GM19467 (cell line): Measurements from ENCODE around the gene SLC6A18.
"Not testable (repeated sequence)": the region's sequence is repeated elsewhere in the genome, so short reads cannot be mapped to it uniquely, and the experiment has no call there.

Experiments used
- ATAC-seq: cut with Tn5 transposase; IDR thresholded peaks from one replicate; pipeline ENCODE4 v1.9.1; 2021; ENCODE audit warnings: mild to moderate bottlenecking, moderate library complexity; ENCODE audit not compliant: unreplicated experiment

The SLC6A18 gene

GRCh38 chr5:1270933-1271914, 46.0 kb downstream of the SLC6A18 start:
- no peak for ATAC-seq

DNA sequence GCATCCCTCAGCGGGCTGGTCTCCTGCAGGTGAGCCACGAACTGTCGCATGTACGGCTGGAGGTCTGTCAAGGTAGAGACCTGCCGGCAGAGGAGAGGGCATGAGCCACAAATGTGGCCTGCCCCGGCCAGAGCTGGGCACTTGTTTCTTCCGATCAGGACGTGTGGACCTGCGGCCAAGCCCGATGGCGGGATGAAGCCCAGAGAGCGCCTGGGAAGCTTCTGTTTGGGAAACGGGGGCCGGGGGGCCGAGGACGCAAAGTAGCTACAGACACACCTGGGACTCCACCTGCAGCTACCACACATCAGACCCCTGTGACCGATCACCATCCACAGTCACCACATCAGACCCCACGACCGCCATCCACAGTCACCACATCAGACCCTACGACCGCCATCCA, 47.0 kb downstream of the SLC6A18 start:
- no peak for ATAC-seq

DNA sequence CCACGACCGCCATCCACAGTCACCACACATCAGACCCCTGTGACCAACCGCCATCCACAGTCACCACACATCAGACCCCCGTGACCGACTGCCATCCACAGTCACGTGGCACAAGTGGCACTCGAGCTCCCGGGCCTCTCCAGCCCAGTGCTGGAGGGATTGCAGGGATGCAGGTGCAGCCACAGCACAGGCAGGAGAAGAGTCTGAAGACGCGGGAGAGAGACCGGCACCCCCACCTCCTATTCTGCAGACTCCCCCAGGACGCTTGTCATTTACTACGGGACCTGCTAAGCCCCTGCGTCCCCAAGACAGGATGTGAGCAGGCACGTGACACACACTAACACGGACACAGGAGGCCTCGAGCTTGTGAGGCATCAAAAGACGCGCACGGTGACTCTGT, 48.6 kb downstream of the SLC6A18 start:
- ATAC-seq, result no peak

DNA sequence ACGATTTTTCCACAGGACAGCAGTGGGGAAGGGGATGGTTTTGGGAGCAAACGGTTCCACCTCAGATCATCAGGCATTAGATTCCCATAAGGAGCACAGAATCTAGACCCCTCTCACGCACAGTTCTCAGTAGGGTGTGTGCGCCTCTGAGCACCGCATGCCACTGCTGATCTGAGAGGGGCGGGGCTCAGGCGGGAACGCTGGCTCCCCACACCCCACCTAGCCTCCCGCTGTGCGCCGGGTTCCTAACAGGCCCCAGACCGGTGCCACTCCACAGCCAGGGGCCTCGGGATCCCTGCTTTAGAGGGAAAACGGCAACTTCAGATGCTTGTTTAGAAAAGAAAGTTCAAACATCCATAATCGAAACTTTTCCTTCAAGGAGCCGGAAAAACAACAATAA, 49.3 kb downstream of the SLC6A18 start:
- no peak for ATAC-seq

GRCh38 chr5:1275397-1276391, 50.5 kb downstream of the SLC6A18 start:
- not testable (repeated sequence) for ATAC-seq

DNA sequence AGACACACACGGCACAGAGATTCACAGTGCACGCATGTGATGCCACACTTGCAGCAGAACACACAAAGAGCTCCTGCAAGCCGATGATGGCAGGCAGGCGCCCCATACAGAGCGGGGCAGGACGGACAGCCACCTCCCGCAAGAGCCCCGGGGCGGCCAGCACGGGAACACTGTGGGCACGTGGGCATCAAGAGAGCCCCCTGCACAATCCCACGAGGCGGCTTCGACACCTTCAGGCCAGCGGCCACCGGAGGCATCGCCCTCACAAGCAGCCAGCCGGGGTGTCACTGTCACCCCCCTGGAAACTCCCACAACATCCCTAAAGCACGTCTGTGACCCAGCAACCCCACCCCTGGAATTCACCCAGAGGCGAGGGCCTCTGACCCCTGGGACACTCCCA, 51.7 kb downstream of the SLC6A18 start:
- no peak for ATAC-seq

DNA sequence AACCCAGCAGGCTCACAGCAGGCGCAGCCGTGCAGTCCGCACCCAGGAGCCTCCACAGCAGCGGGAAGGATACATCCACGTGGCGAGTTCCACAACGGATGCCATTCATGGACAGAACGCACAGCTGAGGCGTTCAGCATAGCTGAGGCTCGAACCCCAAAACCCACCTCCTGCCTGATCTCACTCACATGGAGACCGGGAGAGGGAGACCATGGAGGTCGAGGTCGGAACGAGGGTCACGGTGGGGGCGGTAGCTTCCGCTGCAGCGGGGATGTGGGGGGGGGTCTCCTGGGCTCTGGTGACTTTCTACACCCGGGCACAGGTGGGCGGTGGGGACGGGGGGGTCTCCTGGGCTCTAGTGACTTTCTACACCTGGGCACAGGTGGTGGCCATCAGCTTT, 52.1 kb downstream of the SLC6A18 start:
- ATAC-seq, result no peak

DNA sequence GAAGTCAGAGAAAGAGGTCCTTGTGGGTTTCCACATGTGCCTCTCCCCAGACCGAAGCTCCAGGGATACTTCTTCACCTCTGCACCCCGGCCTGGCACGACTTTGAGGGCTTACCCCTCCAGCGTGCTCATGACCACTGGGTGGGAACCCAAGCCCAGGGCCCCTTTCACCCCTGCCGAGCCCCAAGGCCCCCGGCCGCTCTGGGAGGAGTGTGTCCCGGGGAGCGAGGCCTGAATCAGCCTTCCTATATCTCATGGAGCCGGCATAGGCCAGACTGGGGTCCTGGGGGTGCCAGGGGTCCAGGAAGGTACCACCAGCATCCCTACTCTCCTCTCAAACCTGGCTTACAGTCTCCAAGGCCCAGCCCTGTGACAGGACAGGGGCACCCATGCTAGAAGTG, 52.6 kb downstream of the SLC6A18 start:
- ATAC-seq, result no peak

DNA sequence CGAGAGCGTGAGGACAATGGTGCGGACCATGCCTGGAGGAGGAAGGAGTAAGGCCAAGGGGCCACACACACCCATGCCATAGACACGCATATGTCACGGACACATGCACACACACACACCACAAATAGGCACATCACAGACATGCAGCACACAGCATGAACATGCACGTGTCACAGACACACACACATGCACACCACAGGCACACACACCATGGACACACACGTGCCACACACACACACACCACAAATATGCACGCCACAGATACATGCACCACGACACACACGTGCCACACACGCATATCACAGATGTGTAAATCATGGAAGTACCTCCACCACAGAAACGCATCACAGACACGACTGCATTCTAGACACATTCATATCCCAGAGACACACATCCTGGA, 53.0 kb downstream of the SLC6A18 start:
- ATAC-seq, result no peak

DNA sequence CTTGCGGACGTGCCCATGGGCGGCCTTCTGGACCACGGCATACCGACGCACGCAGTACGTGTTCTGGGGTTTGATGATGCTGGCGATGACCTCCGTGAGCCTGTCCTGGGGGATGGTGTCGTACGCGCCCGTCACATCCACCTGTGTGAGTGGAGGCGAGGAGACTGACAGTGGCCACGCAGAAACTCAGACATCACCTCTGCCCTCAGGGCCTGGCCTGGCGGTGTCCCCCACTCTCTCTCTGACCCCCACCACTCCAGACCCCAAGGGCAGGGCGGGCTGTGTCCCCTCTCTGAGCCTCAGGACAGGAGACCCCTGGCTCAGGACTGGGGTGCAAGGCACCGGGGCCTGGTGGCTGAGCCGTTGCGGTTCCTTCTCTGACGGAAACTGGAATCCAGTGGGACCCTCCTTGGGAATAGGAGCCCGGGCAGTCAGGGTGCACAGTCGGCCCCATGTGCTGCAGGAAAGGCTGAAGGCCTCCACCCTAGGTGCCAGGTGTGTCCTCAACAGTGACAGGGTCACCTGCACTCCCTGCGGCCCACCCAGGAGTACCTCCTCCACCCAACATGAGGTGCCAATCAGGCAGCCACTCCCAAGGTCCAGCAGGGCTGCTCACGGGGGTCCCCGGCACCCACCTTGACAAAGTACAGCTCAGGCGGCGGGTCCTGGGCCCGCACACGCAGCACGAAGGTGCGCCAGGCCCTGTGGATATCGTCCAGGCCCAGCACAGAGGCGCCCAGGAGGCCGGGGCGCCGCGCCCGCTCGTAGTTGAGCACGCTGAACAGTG, 53.7 kb downstream of the SLC6A18 start:
- no peak for ATAC-seq

DNA sequence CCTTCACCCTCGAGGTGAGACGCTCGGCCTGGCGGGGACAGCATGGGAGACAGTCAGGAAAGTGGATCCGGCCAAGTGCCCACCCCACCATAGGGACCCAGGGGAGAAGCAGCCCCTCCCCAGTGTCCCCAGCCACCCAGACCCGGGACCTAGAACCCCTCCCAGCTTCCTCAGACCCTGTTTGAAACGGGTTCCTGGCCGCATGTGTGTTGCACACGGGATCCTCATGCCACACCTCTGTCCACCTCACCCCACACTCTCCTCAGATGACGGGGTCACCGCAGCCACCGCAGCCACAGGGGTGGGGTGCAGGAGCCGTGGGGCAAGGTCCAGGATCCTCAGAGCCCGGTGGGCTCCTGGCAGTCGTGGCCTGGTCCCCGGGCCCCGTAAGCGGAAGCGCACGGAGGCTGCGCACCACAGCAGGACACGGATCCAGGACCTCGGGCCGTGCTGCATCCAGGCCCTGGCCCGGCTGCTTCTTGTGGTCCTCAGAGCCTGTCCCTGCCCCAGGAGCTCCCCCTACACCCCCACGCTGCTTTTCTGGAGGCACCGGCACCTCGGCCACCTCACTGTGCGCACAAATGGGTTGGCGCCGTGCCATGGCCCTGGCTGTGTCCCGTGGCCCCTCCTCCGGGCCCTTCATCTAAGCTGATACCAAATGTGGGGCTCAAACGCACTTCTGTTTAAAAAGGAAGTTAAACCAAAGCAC, 54.4 kb downstream of the SLC6A18 start:
- no peak for ATAC-seq

- ATAC-seq, result no peak
Observed at GRCh38 chr5:1280177-1281037, 55.2 kb downstream of the SLC6A18 start.

GRCh38 chr5:1281038-1281882, 56.1 kb downstream of the SLC6A18 start:
- no peak for ATAC-seq

- no peak for ATAC-seq
Observed at GRCh38 chr5:1282131-1282992, 57.2 kb downstream of the SLC6A18 start.

DNA sequence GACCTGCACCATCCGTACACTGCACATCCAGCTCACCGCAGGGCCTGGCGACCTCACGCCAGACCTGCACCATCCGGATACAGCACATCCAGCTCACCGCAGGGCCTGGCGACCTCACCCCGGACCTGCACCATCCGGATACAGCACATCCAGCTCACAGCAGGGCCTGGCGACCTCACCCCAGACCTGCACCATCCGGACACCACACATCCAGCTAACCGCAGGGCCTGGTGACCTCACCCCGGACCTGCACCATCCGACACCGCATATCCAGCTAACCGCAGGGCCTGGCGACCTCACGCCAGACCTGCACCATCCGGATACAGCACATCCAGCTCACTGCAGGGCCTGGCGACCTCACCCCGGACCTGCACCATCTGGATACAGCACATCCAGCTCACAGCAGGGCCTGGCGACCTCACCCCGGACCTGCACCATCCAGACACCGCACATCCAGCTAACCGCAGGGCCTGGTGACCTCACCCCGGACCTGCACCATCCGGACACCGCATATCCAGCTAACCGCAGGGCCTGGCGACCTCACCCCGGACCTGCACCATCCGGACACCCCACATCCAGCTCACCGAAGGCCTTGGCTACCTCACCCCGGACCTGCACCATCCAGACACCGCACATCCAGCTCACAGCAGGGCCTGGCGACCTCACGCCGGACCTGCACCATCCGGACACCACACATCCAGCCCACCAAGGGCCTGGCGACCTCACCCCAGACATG, 58.0 kb downstream of the SLC6A18 start:
- not testable (repeated sequence) for ATAC-seq

DNA sequence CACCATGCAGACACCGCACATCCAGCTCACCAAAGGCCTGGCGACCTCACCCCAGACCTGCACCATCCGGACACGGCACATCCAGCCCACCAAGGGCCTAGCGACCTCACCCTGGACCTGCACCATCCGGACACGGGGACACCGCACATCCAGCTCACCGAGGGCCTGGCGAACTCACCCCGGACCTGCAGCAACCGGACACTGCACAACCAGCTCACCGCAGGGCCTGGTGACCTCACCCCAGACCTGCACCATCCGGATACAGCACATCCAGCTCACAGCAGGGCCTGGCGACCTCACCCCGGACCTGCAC, 58.5 kb downstream of the SLC6A18 start:
- ATAC-seq, result not testable (repeated sequence)
